ENCODE measurements around the gene TRIM48.
"Not testable (repeated sequence)": the region's sequence is repeated elsewhere in the genome, so short reads cannot be mapped to it uniquely, and the experiment has no call there.

TRIM48 gene

GRCh38 chr11:55261855-55262254 lies at the start of gene TRIM48:
TSS of gene TRIM48 (plus strand) at chr11:55262155. CDS start at chr11:55262268, 113 bp downstream.
- not testable (repeated sequence) for DNase-seq

DNA sequence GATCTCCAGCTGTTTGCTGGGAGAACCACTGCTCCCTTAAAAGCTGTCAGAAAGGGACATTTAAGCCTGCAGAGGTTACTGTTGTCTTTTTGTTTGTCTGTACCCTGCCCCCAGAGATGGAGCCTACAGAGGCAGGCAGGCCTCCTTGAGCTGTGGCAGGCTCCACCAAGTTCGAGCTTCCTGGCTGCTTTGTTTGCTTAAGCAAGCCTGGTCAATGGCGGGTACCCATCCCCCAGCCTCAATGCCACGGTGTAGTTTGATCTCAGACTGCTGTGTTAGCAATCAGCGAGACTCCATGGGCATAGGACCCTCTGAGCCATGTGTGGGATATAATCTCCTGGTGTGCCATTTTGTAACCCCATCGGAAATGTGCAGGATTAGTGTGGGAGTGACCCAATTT lies 23.6 kb upstream of the TRIM48 start:
- DNase-seq: not testable (repeated sequence)

DNA sequence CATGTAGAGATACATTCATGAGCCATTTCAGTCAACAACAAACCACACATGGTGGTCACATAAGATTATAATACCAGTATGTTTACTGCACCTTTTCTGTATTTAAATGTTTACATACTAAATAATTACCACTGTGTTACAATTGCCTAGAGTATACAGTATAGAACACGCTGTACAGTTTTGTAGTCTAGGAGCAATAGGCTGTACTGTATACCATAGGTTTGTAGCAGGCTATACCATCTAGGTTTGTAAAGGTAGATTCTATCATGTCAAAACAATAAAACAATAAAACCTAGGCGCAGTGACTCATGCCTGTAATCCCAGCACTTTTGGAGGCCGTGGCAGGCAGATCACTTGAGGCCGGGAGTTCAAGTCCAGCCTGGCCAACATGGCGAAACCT lies 1.1 kb downstream of the TRIM48 start:
- no peak for DNase-seq

All from midbrain (tissue), 1 donor.